Neural cell (in vitro differentiated cells): ENCODE results near the gene ADCY5. TPM values are rescaled to one million over a fixed set of nuclear protein-coding genes. Genes with fewer than 3 reads are reported as not detected.

Experiments used
- H2AFZ ChIP-seq: fragments of 200-600, 300-800 bp; sonication (generic), shearing (Covaris generic); 2 replicates; pipeline ENCODE4 v1.6.0; 2014; ENCODE audit warnings: low read depth, mild to moderate bottlenecking, antibody characterized with exemption, low read length, moderate library complexity
- H3F3A ChIP-seq: fragments of 200-600 bp; shearing (Covaris generic); 2 replicates; pipeline ENCODE4 v1.6.1; 2016; ENCODE audit warnings: mild to moderate bottlenecking, moderate library complexity, mixed read lengths, antibody characterized with exemption, low read length; ENCODE audit not compliant: insufficient read depth, poor library complexity, severe bottlenecking
- H3K27ac ChIP-seq: fragments of 200-600, 300-800 bp; sonication (generic), shearing (Covaris generic); 2 replicates; pipeline ENCODE4 v1.5.1; 2014; ENCODE audit warnings: mild to moderate bottlenecking, low read length, moderate library complexity
- H3K27me3 ChIP-seq: fragments of 300-800, 200-600 bp; sonication (generic), shearing (Covaris generic); 2 replicates; pipeline ENCODE4 v1.6.0; 2014; ENCODE audit warnings: mild to moderate bottlenecking, low read depth, low read length, moderate library complexity; ENCODE audit not compliant: insufficient read depth
- H3K36me3 ChIP-seq: fragments of 300-800, 200-600 bp; sonication (generic), shearing (Covaris generic); 2 replicates; pipeline ENCODE4 v1.5.1; 2014; ENCODE audit warnings: mild to moderate bottlenecking, antibody characterized with exemption, low read length, moderate library complexity; ENCODE audit not compliant: insufficient read depth
- H3K4me2 ChIP-seq: fragments of 300-800, 200-600 bp; sonication (generic), shearing (Covaris generic); 2 replicates; pipeline ENCODE4 v1.6.0; 2014; ENCODE audit warnings: mild to moderate bottlenecking, low read length
- H3K4me3 ChIP-seq: fragments of 300-800, 200-600 bp; sonication (generic), shearing (Covaris generic); 2 replicates; pipeline ENCODE4 v1.5.1; 2014; ENCODE audit warnings: mild to moderate bottlenecking, low read length, moderate library complexity
- H3K79me2 ChIP-seq: fragments of 200-600 bp; shearing (Covaris generic); replicated peaks from 2 replicates; pipeline ENCODE4 v1.6.0; 2014; ENCODE audit warnings: mild to moderate bottlenecking, low read length, moderate library complexity; ENCODE audit not compliant: insufficient read depth
- H3K9ac ChIP-seq: fragments of 300-800, 200-600 bp; sonication (generic), shearing (Covaris generic); 2 replicates; pipeline ENCODE4 v1.6.1; 2016; ENCODE audit warnings: mild to moderate bottlenecking, low read length, mixed read lengths
- H3K9me2 ChIP-seq: fragments of 200-600 bp; shearing (Covaris generic); 2 replicates; pipeline ENCODE4 v1.6.1; 2016; ENCODE audit warnings: mild to moderate bottlenecking, low read length, mixed read lengths; ENCODE audit not compliant: insufficient read depth
- H3K9me3 ChIP-seq: fragments of 200-600, 300-800 bp; sonication (generic), shearing (Covaris generic); 2 replicates; pipeline ENCODE4 v1.6.1; 2016; ENCODE audit warnings: mild to moderate bottlenecking, mixed run types, low read length, moderate library complexity, mixed read lengths
- H4K20me1 ChIP-seq: fragments of 200-600 bp; shearing (Covaris generic); 2 replicates; pipeline ENCODE4 v1.6.1; 2016; ENCODE audit warnings: mild to moderate bottlenecking, mixed run types; ENCODE audit not compliant: insufficient read depth
- EP300 ChIP-seq: fragments of 450-650 bp; conservative IDR thresholded peaks from 2 replicates; pipeline ENCODE4 v1.6.1; 2014; ENCODE audit warnings: antibody characterized with exemption, mild to moderate bottlenecking, moderate library complexity; ENCODE audit not compliant: poor library complexity, severe bottlenecking
- EZH2 ChIP-seq: fragments of 200-600, 300-800 bp; shearing (Covaris generic), sonication (generic); IDR thresholded peaks from 2 replicates; pipeline ENCODE4 v1.6.1; 2014; ENCODE audit warnings: antibody characterized with exemption, low read length, borderline replicate concordance, mild to moderate bottlenecking; ENCODE audit not compliant: insufficient read depth, poor library complexity, severe bottlenecking
- MXI1 ChIP-seq: fragments of 450-650 bp; conservative IDR thresholded peaks from 2 replicates; pipeline ENCODE4 v1.6.1; 2014; ENCODE audit warnings: antibody characterized with exemption, mild to moderate bottlenecking; ENCODE audit not compliant: poor library complexity, severe bottlenecking
- POLR2AphosphoS5 ChIP-seq: IDR thresholded peaks from 2 replicates; pipeline ENCODE4 v1.6.1; 2012
- RAD21 ChIP-seq: fragments of 450-650 bp; conservative IDR thresholded peaks from 2 replicates; pipeline ENCODE4 v1.6.1; 2014; ENCODE audit warnings: antibody characterized with exemption, mild to moderate bottlenecking, moderate library complexity
- SMC3 ChIP-seq: fragments of 450-650 bp; conservative IDR thresholded peaks from 2 replicates; pipeline ENCODE4 v1.6.1; 2014; ENCODE audit warnings: antibody characterized with exemption, mild to moderate bottlenecking, moderate library complexity; ENCODE audit not compliant: poor library complexity
- TAF1 ChIP-seq: IDR thresholded peaks from 2 replicates; pipeline ENCODE4 v1.6.1; 2012; ENCODE audit warnings: low read depth
- polyA plus RNA-seq: library from polyadenylated mRNA; depleted of rRNA; stranded (reverse); fragments of >200 nt; gene quantifications from 2 replicates; pipeline ENCODE4 v1.2.3, GENCODE V29; 2014
- TF ChIP-seq, protein P1 (sequence below): IDR thresholded peaks from 2 replicates; pipeline ENCODE4 v1.6.1; 2012; ENCODE audit warnings: borderline replicate concordance

ADCY5 gene
- polyA plus RNA-seq, 1 donor from 2014 or later, result 7.7 TPM

DNA sequence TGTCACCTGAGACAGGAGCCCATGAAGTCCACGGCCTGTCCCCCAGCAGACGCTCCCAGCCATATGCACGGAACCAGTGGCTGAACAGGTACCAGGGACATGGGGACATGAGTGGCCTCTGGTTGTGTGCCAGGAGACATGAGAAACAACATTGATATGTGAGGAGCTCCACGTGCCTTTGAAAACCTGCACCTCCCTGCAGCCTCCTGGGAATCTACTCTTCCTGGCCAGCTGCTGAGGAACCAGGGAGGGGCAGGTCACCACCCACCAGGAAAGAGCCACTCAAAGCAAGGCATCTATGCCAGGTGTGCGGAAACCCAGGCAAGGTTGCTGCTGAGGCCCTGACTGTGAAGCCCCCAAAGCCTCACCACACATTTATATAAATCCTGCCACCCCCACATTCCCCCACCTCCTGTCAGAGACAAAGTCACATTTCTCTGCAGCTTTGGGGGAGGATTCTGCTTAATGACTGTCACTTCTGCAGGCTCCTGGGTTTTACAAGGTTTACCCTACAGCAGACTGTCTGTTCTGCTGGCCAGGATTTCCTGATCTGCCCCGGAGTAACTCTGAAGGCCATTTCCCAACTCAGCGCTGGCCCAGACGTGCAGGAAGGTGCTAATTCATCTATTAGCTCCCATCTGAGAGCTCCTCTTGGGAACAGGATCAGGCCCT lies 110.8 kb downstream of the ADCY5 start:
- no peak overlapping the region for H3K9ac ChIP-seq
- H3F3A ChIP-seq, result no peaks in the 10 kb centered on the region
- no peaks in the 10 kb centered on the region for H3K79me2 ChIP-seq
- H2AFZ ChIP-seq, result no peak overlapping the region
- no peaks in the 10 kb centered on the region for H3K9me2 ChIP-seq
- H3K27me3 ChIP-seq, result no peaks in the 10 kb centered on the region
- H3K4me3 ChIP-seq, result no peak overlapping the region
- H3K9me3 ChIP-seq, result no peaks in the 10 kb centered on the region
- H3K36me3 ChIP-seq, result no peaks in the 10 kb centered on the region
- TF ChIP-seq EZH2, result no peak
- TF ChIP-seq TAF1, result no peak
- no peak for TF ChIP-seq MXI1
- no peak for TF ChIP-seq RAD21
- TF ChIP-seq, protein P1, sequence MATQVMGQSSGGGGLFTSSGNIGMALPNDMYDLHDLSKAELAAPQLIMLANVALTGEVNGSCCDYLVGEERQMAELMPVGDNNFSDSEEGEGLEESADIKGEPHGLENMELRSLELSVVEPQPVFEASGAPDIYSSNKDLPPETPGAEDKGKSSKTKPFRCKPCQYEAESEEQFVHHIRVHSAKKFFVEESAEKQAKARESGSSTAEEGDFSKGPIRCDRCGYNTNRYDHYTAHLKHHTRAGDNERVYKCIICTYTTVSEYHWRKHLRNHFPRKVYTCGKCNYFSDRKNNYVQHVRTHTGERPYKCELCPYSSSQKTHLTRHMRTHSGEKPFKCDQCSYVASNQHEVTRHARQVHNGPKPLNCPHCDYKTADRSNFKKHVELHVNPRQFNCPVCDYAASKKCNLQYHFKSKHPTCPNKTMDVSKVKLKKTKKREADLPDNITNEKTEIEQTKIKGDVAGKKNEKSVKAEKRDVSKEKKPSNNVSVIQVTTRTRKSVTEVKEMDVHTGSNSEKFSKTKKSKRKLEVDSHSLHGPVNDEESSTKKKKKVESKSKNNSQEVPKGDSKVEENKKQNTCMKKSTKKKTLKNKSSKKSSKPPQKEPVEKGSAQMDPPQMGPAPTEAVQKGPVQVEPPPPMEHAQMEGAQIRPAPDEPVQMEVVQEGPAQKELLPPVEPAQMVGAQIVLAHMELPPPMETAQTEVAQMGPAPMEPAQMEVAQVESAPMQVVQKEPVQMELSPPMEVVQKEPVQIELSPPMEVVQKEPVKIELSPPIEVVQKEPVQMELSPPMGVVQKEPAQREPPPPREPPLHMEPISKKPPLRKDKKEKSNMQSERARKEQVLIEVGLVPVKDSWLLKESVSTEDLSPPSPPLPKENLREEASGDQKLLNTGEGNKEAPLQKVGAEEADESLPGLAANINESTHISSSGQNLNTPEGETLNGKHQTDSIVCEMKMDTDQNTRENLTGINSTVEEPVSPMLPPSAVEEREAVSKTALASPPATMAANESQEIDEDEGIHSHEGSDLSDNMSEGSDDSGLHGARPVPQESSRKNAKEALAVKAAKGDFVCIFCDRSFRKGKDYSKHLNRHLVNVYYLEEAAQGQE, result no peak
- no peaks in the 10 kb centered on the region for H4K20me1 ChIP-seq
- no peak overlapping the region for H3K4me2 ChIP-seq
- H3K27ac ChIP-seq, result no peak overlapping the region

DNA sequence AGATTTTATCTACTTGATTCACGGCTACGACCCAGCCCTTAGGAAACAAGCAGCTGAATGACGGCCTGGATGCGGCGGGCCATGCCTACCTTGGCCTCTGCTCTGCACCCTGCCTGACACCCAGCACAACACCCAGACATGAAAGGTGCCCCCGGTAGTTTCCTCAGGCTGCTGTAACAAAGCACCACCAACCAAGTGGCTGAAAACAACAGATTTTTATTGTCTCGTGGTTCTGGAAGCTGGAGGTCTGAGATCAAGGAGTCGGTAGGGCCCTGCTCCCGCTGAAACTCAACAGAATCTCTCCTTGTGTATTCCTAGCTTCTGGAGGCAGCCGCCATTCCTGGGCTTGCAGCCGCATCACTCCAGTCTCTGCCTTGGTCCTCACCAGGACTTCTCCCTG lies 111.7 kb downstream of the ADCY5 start:
- no peak for TF ChIP-seq POLR2AphosphoS5
- TF ChIP-seq, protein P1, result no peak
- TF ChIP-seq TAF1, result no peak
- no peak for TF ChIP-seq SMC3
- no peak for TF ChIP-seq EP300
- no peaks in the 10 kb centered on the region for H3K9me2 ChIP-seq

More for the DNA sequence above, 111.7 kb downstream of the ADCY5 start:
- H3K27me3 ChIP-seq, result no peaks in the 10 kb centered on the region
- H3K79me2 ChIP-seq, result no peaks in the 10 kb centered on the region
- H3K9ac ChIP-seq, result no peak overlapping the region
- H3K36me3 ChIP-seq, result no peaks in the 10 kb centered on the region
- H3K27ac ChIP-seq, result no peak overlapping the region
- H3K4me3 ChIP-seq, result no peak overlapping the region
- no peaks in the 10 kb centered on the region for H4K20me1 ChIP-seq
- H3F3A ChIP-seq, result no peaks in the 10 kb centered on the region
- H2AFZ ChIP-seq, result no peak overlapping the region
- no peaks in the 10 kb centered on the region for H3K9me3 ChIP-seq
- no peak overlapping the region for H3K4me2 ChIP-seq
